Uterus (tissue), 4 donors: ENCODE measurements around the gene ZNF326. TPM values are rescaled to one million over a fixed set of nuclear protein-coding genes. Genes with fewer than 3 reads are reported as not detected.

Source experiments
- DNase-seq, 2 donors: peaks; one replicate each; pipeline ENCODE4 v3.0.0-alpha.2; 2019 to 2020
- H3K27ac ChIP-seq, 2 donors: fragments of 200-600 bp; sonication (generic); 1 replicate in 1 of 2; 2 replicates in 1 of 2; pipeline ENCODE4 v1.5.1; 2016 to 2018
- H3K27me3 ChIP-seq, 2 donors: fragments of 200-600 bp; sonication (generic); one replicate each; pipeline ENCODE4 v1.5.1; 2018 to 2019; ENCODE audit warnings: control low read depth in 1 of 2
- H3K36me3 ChIP-seq, 2 donors: fragments of 200-600 bp; sonication (generic); one replicate each; pipeline ENCODE4 v1.5.1; 2019; ENCODE audit warnings: control low read depth in 1 of 2
- H3K4me1 ChIP-seq, 2 donors: fragments of 200-600 bp; sonication (generic); one replicate each; pipeline ENCODE4 v1.5.1; 2018 to 2019; ENCODE audit warnings: control low read depth in 1 of 2
- H3K4me3 ChIP-seq, 2 donors: fragments of 200-600 bp; sonication (generic); 1 replicate in 1 of 2; 2 replicates in 1 of 2; pipeline ENCODE4 v1.5.1; 2018 to 2019; ENCODE audit warnings: mild to moderate bottlenecking in 1 of 2
- H3K9me3 ChIP-seq, 2 donors: fragments of 200-600 bp; sonication (generic); one replicate each; pipeline ENCODE4 v1.5.1; 2019; ENCODE audit warnings: control low read depth in 1 of 2
- CTCF ChIP-seq, 4 experiments: fragments of 200-600 bp in 2 of 4; fragments of 450-650 bp in 2 of 4; sonication (generic) in 2 of 4; IDR thresholded peaks; one replicate each; pipeline ENCODE4 v1.5.1; 2016 to 2019; ENCODE audit warnings: antibody characterized with exemption in 4 of 4, mild to moderate bottlenecking in 2 of 4, moderate library complexity in 1 of 4
- POLR2A ChIP-seq, 2 donors: fragments of 450-650 bp; IDR thresholded peaks; one replicate each; pipeline ENCODE4 v1.6.1; 2016; ENCODE audit warnings: antibody characterized with exemption in 2 of 2, mild to moderate bottlenecking in 1 of 2, moderate library complexity in 1 of 2
- intact Hi-C: fragments of 100-400 bp; cut with DNase I; formaldehyde crosslinking; loops from one replicate; pipeline ENCODE4 v1.15.1; 2023; ENCODE audit warnings: low total_unique reads
- total RNA-seq, 4 donors: library from RNA; depleted of rRNA in 3 of 4; stranded (reverse); fragments of >200 nt in 3 of 4; gene quantifications; one replicate each; pipeline versions ENCODE4 v1.1.0 to v1.2.4, GENCODE V29; 2014 to 2023
- donor health status: DM: yes; HTN: yes; CAD: no.

ZNF326 gene
- total RNA-seq, 4 donors from 2014 or later = 6.7 to 43.3 (median 24.1) TPM

- Histone ChIP-seq H3K36me3 (no peaks in the 10 kb centered on the region), H3K4me3 (no peak overlapping the region), H3K4me1 (no peaks in the 10 kb centered on the region), H3K27me3 (no peaks in the 10 kb centered on the region), H3K27ac (no peak overlapping the region), H3K9me3 (no peaks in the 10 kb centered on the region)
- intact Hi-C loops = no loop called here
- no peak for DNase-seq
- TF ChIP-seq CTCF (IDR thresholded peaks at IDR 0.05) (no peak), POLR2A (IDR thresholded peaks at IDR 0.05) (no peak)
Observed at GRCh38 chr1:89953929-89954328, 41.0 kb upstream of the ZNF326 start.

- Histone ChIP-seq H3K36me3 (no peaks in the 10 kb centered on the region), H3K9me3 (no peaks in the 10 kb centered on the region), H3K27me3 (no peaks in the 10 kb centered on the region), H3K4me1 (no peaks in the 10 kb centered on the region), H3K27ac (no peak overlapping the region), H3K4me3 (no peak overlapping the region)
- TF ChIP-seq CTCF (IDR thresholded peaks at IDR 0.05) = no peak
- TF ChIP-seq POLR2A (IDR thresholded peaks at IDR 0.05) = no peak
- no peak for DNase-seq
- intact Hi-C loops = no loop called here
Observed at GRCh38 chr1:89954401-89954800, 40.5 kb upstream of the ZNF326 start.

- intact Hi-C loops = no loop called here
Observed at GRCh38 chr1:89955311-89956205, 39.4 kb upstream of the ZNF326 start.

GRCh38 chr1:89957107-89957506 is 37.8 kb upstream of the ZNF326 start:
- no peak overlapping the region for H3K27ac ChIP-seq
- no peaks in the 10 kb centered on the region for H3K27me3 ChIP-seq
- intact Hi-C loops = no loop called here
- no peak for DNase-seq
- no peaks in the 10 kb centered on the region for H3K4me1 ChIP-seq
- no peaks in the 10 kb centered on the region for H3K36me3 ChIP-seq
- no peaks in the 10 kb centered on the region for H3K9me3 ChIP-seq
- TF ChIP-seq CTCF (IDR thresholded peaks at IDR 0.05) (no peak), POLR2A (IDR thresholded peaks at IDR 0.05) (no peak)
- H3K4me3 ChIP-seq = no peak overlapping the region

More at GRCh38 chr1:89955311-89956205, 39.4 kb upstream of the ZNF326 start:
- Histone ChIP-seq H3K9me3 (no peaks in the 10 kb centered on the region), H3K4me3 (no peak overlapping the region), H3K27ac (no peak overlapping the region), H3K36me3 (no peaks in the 10 kb centered on the region), H3K27me3 (no peaks in the 10 kb centered on the region), H3K4me1 (no peaks in the 10 kb centered on the region)
- TF ChIP-seq CTCF (IDR thresholded peaks at IDR 0.05) (no peak), POLR2A (IDR thresholded peaks at IDR 0.05) (no peak)
- DNase-seq = no peak

- intact Hi-C loops = no loop called here
- Histone ChIP-seq H3K4me1 (no peaks in the 10 kb centered on the region), H3K27me3 (no peaks in the 10 kb centered on the region), H3K36me3 (no peaks in the 10 kb centered on the region), H3K27ac (no peak overlapping the region), H3K9me3 (no peaks in the 10 kb centered on the region), H3K4me3 (no peak overlapping the region)
- DNase-seq = no peak
- TF ChIP-seq CTCF (IDR thresholded peaks at IDR 0.05) (no peak), POLR2A (IDR thresholded peaks at IDR 0.05) (no peak)
Observed at GRCh38 chr1:89958851-89959654, 35.9 kb upstream of the ZNF326 start.
